HT1080 (cell line): ENCODE data around the gene FLNA. TPM values are rescaled to one million over a fixed set of nuclear protein-coding genes. Genes with fewer than 3 reads are reported as not detected.
"Not testable (repeated sequence)": the region's sequence is repeated elsewhere in the genome, so short reads cannot be mapped to it uniquely, and the experiment has no call there.

Experiments
- DNase-seq: peaks from one replicate; pipeline ENCODE4 v3.0.0-alpha.2; 2015; ENCODE audit warnings: low read depth
- small RNA-seq: library from RNA; depleted of rRNA; stranded (forward); fragments of <200 nt; gene quantifications from one replicate; pipeline ENCODE3, GENCODE V24; 2014
- total RNA-seq: library from RNA; depleted of rRNA; stranded (reverse); fragments of >200 nt; shearing (Covaris generic); gene quantifications from 2 replicates; pipeline ENCODE4 v1.2.3, GENCODE V29; 2014; rRNA removed

The FLNA gene
- total RNA-seq, 1 experiment from 2014 or later = 1,336 TPM

DNA sequence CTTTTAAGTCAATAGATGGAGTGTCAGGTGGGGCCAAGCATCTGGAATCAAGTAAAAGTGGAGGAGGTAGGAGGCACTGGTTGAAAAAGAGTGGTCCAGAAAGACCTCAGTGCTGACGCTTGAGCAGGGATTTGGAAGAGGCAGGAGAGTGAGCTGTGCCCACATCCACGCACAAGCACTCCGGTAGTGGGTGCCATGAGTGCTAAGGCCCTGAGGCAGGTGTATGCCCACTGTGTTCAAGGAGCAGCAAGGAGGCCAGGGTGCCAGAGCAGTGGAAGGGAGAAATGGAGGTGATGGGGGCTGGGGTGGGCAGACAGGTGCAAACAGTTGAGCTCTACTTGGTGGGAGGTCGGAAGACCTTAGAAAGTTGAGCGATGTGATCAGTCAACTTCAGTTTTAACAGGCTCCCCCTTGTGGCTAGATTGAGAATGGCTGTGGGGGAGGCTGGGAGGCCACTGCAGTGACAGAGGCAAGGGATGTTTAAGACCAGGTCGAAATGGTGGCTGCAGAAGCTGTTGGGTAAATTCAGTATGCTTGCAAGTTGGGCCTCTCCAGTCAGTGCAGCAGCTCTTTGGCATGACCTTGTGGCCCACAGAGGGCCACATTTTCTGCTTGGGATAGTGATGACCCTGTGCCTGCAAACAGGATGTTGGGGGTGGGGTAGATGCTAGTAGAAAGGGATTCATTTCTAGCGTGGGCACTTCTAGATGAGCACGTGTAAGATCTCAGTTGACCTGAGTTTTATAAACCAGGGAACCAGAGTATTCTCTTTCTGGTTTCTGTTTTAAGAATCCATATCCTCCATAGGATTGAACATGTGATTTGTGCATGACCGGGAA lies 66.1 kb downstream of the FLNA start:
- peak; percentile 27 for DNase-seq

DNA sequence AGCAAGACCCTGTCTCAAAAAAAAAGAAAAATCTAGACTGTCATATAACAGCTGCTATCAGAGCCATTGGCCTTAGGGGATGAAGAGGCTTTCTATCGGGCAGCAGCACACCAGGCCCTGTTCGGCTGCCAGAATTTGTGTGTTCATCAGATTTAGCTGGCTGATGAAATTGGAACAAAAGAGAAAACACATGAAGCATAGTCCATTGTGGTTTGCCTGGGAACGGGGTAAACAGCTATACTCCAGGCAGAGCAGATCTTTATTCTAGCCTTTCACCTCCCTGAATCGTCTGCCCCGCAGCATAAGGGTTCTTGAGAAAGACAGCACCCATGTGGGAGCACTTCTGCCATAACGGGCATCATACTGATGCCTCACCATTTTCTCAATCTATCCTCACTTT lies 67.2 kb downstream of the FLNA start:
- no peak for DNase-seq

DNA sequence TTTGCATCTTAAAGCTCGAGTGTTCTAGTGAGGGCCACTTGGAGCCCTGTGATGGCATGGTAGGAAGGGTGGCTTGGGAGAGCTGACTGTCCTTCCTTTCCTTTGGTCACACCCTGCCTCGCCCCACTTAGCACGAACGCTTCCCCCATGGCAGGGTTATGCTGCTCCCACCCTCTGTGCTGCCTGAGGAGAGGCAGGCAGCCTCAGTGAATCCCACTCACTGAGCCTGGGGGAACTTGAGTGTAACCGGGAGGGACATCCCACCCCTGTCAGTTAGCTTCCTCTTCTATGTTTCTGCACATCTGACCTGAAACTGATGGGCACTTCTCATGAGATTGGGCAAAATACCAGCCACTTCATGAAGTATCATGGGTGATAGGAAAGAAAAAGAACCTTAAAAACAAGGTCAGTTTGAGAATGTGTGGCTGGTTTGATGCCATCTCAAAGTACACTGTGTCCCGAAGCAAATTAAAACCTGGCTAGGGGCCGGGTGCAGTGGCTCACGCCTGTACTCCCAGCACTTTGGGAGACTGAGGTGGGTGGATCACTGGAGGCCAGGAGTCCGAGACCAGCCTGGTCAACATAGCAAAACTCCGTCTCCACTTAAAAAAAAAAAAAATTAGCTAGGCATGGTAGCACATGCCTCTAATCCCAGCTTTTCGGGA lies 68.8 kb downstream of the FLNA start:
- DNase-seq = no peak

DNA sequence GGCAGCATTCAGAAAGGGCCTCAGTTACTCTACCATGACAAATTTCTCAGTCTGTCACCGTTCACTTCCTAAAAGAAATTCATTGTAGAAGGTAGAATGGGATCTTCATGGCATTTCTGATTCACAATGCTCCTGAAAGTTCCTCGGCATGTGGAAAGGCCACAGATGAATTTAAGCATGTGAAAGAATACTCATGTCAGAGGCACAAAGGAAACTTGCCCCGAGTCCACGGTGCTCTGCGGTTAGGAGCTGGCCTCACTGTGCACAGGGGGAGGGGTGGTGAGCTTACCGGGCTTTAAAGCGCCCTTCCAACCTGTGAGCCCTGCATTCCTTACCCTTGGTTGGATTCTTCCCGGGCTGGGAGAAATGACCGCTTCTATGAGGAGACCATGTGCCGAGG lies 69.6 kb downstream of the FLNA start:
- no peak for DNase-seq

DNA sequence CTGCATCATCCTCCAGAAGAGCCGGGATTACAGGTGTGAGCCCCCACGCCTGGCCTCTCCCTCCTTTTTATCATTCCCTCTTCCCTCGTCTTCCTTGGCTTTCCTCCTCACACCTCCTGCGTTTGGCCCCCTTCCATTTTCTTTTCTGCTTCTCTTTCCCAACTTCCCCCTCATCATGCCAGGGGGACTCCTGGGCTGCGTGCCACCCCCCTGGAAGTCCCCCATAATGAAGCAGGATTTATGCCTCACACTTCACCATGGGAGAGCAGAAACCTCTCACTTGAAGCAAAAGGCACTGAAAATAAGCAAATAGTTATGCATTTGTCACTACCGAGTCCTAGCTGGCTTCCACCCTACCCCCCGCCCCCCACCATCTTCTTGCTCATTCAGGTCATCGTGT lies 71.0 kb downstream of the FLNA start:
- no peak for DNase-seq

DNA sequence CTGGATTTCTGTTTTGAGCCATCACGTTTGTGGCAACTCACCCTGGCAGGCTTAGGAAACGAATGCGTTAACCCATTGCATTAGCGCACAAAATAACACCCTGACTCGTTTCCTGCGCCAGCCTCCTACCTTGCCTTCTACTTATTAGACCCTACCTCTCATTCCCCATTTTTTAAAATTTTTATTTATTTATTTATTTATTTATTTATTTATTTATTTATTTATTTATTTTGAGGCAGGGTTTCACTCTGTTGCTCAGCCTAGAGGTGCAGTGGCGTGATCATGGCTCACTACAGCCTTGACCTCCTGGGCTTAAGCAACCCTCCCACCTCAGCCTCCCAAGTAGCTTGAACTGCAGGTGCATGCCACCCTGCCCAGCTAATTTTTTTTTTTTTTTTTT lies 71.4 kb downstream of the FLNA start:
- DNase-seq = not testable (repeated sequence)

DNA sequence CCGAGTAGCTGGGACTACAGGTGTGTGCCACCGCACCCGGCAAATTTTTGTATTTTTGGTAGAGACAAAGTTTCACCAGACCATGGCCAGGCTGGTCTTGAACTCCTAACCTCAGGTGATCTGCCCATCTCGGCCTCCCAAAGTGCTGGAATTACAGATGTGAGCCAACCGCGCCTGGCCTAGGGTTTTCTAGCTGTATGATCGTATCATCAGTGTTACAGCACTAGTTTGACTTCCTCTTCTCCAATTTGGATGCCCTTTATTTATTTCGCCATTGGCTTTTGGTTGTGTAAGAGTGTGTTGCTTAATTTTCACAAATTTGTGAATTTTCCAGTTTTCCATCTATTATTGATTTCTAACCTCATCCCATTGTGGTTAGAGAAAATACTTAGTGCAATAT lies 73.6 kb downstream of the FLNA start:
- DNase-seq = no peak

Small RNA genes within 50 kb of the gene (small RNA-seq; reads per million reads assigned to genes)
- not detected for gene SNORA70

Other genes starting within 250 kb of the FLNA start
- gene OPN1LW, start 230.4 kb downstream of the FLNA start, total RNA-seq = not detected in 2 replicates
- gene OPN1MW, start 192.0 kb downstream of the FLNA start, total RNA-seq = not detected in 2 replicates
- not detected in 2 replicates for gene OPN1MW2, start 154.9 kb downstream of the FLNA start, total RNA-seq
- not detected in 2 replicates for gene OPN1MW3, start 117.1 kb downstream of the FLNA start, total RNA-seq
- not detected in 2 replicates for gene TEX28, start 79.5 kb downstream of the FLNA start, total RNA-seq
- not detected in 2 replicates for gene TKTL1, start 78.8 kb downstream of the FLNA start, total RNA-seq
- 33.2 and 41.5 TPM in 2 replicates for gene EMD, start 4.7 kb upstream of the FLNA start, total RNA-seq
- 3,228 and 3,649 TPM in 2 replicates for gene RPL10, start 23.7 kb upstream of the FLNA start, total RNA-seq
- gene DNASE1L1, start 34.6 kb upstream of the FLNA start, total RNA-seq = 52.7 and 59.7 TPM in 2 replicates
- 16.6 and 24.8 TPM in 2 replicates for gene TAFAZZIN, start 36.9 kb upstream of the FLNA start, total RNA-seq
- 30.5 and 44.4 TPM in 2 replicates for gene ATP6AP1, start 54.0 kb upstream of the FLNA start, total RNA-seq
- gene GDI1, start 62.5 kb upstream of the FLNA start, total RNA-seq = 64.4 and 92.9 TPM in 2 replicates
- gene FAM50A, start 69.5 kb upstream of the FLNA start, total RNA-seq = 36.6 and 37.4 TPM in 2 replicates
- gene PLXNA3, start 83.6 kb upstream of the FLNA start, total RNA-seq = 3.4 and 4.0 TPM in 2 replicates
- 37.4 and 40.2 TPM in 2 replicates for gene LAGE3, start 104.6 kb upstream of the FLNA start, total RNA-seq
- 54.5 and 61.7 TPM in 2 replicates for gene UBL4A, start 112.0 kb upstream of the FLNA start, total RNA-seq
- 26.9 and 28.0 TPM in 2 replicates for gene SLC10A3, start 116.0 kb upstream of the FLNA start, total RNA-seq
- gene FAM3A, start 141.6 kb upstream of the FLNA start, total RNA-seq = 20.2 and 22.9 TPM in 2 replicates
- gene G6PD, start 172.2 kb upstream of the FLNA start, total RNA-seq = 51.6 and 63.7 TPM in 2 replicates
- 31.9 and 45.0 TPM in 2 replicates for gene IKBKG, start 173.0 kb upstream of the FLNA start, total RNA-seq
- gene CTAG1A, start 210.5 kb upstream of the FLNA start, total RNA-seq = 130 and 312 TPM in 2 replicates
- gene CTAG1B, start 244.6 kb upstream of the FLNA start, total RNA-seq = 11.9 and 128 TPM in 2 replicates